Stimulated activated CD8-positive, alpha-beta memory T cell treated with anti-CD3 and anti-CD28 coated beads, Interleukin-12 subunit alpha, Interleukin-12 subunit beta, amount 100 ng/mL, for 4 hours (primary cell): Measurements from ENCODE around the gene SH3RF3.

Experiments used
- DNase-seq: peaks from one replicate; pipeline ENCODE4 v3.0.0-alpha.2; 2020; ENCODE audit warnings: low read depth

SH3RF3 gene

GRCh38 chr2:109419960-109420370 lies 291.0 kb downstream of the SH3RF3 start:
- DNase-seq = no peak

- no peak for DNase-seq
Observed at GRCh38 chr2:109421101-109421500, 292.1 kb downstream of the SH3RF3 start.

- DNase-seq = no peak
Observed at GRCh38 chr2:109421642-109422041, 292.6 kb downstream of the SH3RF3 start.

GRCh38 chr2:109422071-109422757 lies 293.2 kb downstream of the SH3RF3 start:
- DNase-seq = no peak

- DNase-seq = no peak
Observed at GRCh38 chr2:109422758-109423500, 293.9 kb downstream of the SH3RF3 start.

GRCh38 chr2:109423556-109424359 lies 294.8 kb downstream of the SH3RF3 start:
- DNase-seq = no peak

- no peak for DNase-seq
Observed at GRCh38 chr2:109425411-109425810, 296.4 kb downstream of the SH3RF3 start.

- no peak for DNase-seq
Observed at GRCh38 chr2:109427661-109428091, 298.7 kb downstream of the SH3RF3 start.

GRCh38 chr2:109428281-109428680 lies 299.3 kb downstream of the SH3RF3 start:
- DNase-seq = no peak

- DNase-seq = no peak
Observed at GRCh38 chr2:109428841-109429566, 300.0 kb downstream of the SH3RF3 start.

GRCh38 chr2:109429567-109430328 lies 300.7 kb downstream of the SH3RF3 start:
- DNase-seq = no peak

GRCh38 chr2:109430329-109430636 lies 301.3 kb downstream of the SH3RF3 start:
- DNase-seq = no peak

- DNase-seq = no peak
Observed at GRCh38 chr2:109432421-109432820, 303.4 kb downstream of the SH3RF3 start.

GRCh38 chr2:109433486-109433885 lies 304.5 kb downstream of the SH3RF3 start:
- DNase-seq = no peak

GRCh38 chr2:109433926-109434325 lies 304.9 kb downstream of the SH3RF3 start:
- DNase-seq = no peak

- no peak for DNase-seq
Observed at GRCh38 chr2:109434351-109434750, 305.3 kb downstream of the SH3RF3 start.

GRCh38 chr2:109435066-109435690 lies 306.2 kb downstream of the SH3RF3 start:
- no peak for DNase-seq

- DNase-seq = no peak
Observed at GRCh38 chr2:109435901-109436598, 307.0 kb downstream of the SH3RF3 start.

GRCh38 chr2:109436610-109437225 lies 307.7 kb downstream of the SH3RF3 start:
- no peak for DNase-seq
